ENCODE data around the gene THSD7A.
A peak's percentile ranks its signal among the peaks of the same experiment; 100 is the strongest.

THSD7A gene

DNA sequence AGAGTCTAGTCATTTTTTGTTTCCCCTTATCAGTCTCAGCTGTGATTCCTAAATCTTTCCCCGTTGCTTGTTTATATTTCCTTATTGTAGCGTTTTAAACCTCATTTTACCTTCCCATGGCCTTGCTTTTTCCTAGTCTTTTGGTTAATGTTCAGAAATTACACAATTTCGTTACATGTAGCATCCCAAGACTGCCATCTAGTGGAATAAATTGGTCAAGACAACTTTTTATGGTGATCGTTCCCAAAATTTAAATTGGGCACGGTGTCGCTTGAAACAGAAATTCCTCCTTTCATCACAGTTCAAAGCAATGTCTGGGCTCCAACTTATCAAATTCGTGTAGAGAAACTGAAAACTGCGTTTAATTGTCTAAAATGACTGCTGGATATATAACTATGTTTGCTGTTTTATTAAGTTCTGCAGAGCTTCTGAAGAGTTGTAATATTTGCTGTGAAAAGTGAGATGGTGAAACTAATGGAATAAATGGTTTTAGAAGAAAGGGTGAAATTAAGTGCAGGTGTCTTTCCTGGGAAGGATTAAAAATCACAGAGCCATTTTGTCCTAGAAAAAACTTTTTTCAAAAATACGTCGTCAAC lies 488.1 kb downstream of the THSD7A start:
- H3K27ac ChIP-seq (ENCODE audit: low read length), result no peak overlapping the region
- H3K4me3 ChIP-seq (ENCODE audit: low read length), result no peak overlapping the region
- no peaks in the 10 kb centered on the region for H3K36me3 ChIP-seq (ENCODE audit: control insufficient read depth, insufficient read depth, low read length)
- no peaks in the 10 kb centered on the region for H3K27me3 ChIP-seq (ENCODE audit: control insufficient read depth, insufficient read depth, low read length)
- no CpG with 5 or more reads among the region's 10 CpGs for WGBS (ENCODE audit: insufficient coverage, insufficient read length)
- H3K4me1 ChIP-seq (ENCODE audit: control insufficient read depth, insufficient read depth, low read length), result no peaks in the 10 kb centered on the region
- no peaks in the 10 kb centered on the region for H3K9me3 ChIP-seq (ENCODE audit: control insufficient read depth, insufficient read depth, low read length)
- peak; percentile 31 for DNase-seq (ENCODE audit: low read depth, low spot score)

DNA sequence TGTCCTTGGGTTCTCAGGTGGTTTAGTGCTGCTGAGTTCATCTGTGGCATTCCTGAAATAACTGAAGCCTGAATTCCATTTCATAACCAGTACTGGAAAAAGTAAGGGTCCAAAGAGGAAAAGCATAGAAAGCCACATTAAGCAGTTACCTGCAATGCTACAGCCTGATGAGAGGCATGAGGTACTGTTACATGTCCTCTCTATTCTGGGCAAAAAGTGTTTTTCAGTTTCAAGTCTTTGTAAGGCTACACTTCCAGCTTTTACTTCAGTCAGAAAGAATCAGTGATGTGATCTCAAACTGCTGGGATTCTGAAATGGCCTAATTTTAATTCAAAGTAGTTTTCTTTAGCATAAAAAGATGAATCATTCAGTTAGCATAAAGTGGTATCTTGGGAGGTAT lies 488.9 kb downstream of the THSD7A start:
- Histone ChIP-seq H3K9me3 (ENCODE audit: control insufficient read depth, insufficient read depth, low read length) (no peaks in the 10 kb centered on the region), H3K27ac (ENCODE audit: low read length) (no peak overlapping the region), H3K36me3 (ENCODE audit: control insufficient read depth, insufficient read depth, low read length) (no peaks in the 10 kb centered on the region), H3K27me3 (ENCODE audit: control insufficient read depth, insufficient read depth, low read length) (no peaks in the 10 kb centered on the region), H3K4me1 (ENCODE audit: control insufficient read depth, insufficient read depth, low read length) (no peaks in the 10 kb centered on the region), H3K4me3 (ENCODE audit: low read length) (no peak overlapping the region)
- no peak for DNase-seq (ENCODE audit: low read depth, low spot score)

DNA sequence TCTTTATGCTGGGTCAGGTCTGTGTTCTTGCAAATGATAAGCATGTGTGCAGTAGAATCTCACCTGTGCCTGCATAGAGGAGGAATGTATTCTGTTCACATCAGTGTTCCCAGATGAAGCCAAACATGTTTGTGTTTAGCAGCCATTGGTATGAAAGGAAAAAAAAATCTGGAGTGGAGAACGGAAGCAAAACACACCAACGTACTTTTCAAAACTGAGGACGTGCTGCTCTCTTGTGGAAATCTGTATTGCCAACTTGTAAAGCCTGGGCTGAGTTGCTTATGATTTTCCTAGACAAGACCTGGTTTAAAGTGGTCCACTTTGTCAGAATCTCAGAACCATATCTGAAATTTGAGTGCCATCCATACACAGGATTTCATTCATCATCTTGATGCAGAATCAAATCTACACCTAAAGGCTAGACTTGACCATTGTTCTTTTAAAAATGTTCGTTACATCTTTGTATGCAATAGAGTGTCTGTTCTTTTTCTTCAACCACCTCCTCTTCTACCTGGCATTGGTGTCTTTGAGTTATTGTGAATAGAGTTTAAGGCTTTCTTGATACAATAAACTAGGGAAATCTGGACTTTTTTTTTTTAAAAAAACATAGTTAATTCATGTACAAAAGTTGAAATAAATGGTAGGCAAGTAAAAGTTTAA lies 490.6 kb downstream of the THSD7A start:
- Histone ChIP-seq H3K27me3 (ENCODE audit: control insufficient read depth, insufficient read depth, low read length) (no peaks in the 10 kb centered on the region), H3K27ac (ENCODE audit: low read length) (no peak overlapping the region), H3K9me3 (ENCODE audit: control insufficient read depth, insufficient read depth, low read length) (no peaks in the 10 kb centered on the region), H3K4me1 (ENCODE audit: control insufficient read depth, insufficient read depth, low read length) (no peaks in the 10 kb centered on the region), H3K36me3 (ENCODE audit: control insufficient read depth, insufficient read depth, low read length) (no peaks in the 10 kb centered on the region), H3K4me3 (ENCODE audit: low read length) (no peak overlapping the region)
- no CpG with 5 or more reads among the region's 4 CpGs for WGBS (ENCODE audit: insufficient coverage, insufficient read length)
- DNase-seq (ENCODE audit: low read depth, low spot score), result no peak

DNA sequence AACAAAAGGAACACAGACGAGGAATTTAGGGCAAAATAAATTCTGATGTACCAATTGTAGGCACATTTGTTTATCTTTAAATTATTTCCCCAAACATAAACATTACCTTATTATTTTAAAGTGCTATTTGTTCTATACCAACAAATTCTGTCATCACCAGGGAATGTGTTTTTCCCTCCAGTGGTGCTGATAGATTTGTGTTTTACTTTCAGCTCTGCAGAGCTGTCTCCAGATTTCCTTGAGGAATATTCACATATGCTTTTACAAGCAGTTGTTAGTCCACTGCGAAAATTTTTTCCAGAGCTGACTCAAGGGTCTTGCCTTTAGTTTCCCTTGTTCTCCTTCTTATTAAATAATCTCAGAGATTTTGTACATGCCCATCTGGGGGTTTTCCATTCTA lies 495.6 kb downstream of the THSD7A start:
- Histone ChIP-seq H3K9me3 (ENCODE audit: control insufficient read depth, insufficient read depth, low read length) (no peaks in the 10 kb centered on the region), H3K27ac (ENCODE audit: low read length) (no peak overlapping the region)

DNA sequence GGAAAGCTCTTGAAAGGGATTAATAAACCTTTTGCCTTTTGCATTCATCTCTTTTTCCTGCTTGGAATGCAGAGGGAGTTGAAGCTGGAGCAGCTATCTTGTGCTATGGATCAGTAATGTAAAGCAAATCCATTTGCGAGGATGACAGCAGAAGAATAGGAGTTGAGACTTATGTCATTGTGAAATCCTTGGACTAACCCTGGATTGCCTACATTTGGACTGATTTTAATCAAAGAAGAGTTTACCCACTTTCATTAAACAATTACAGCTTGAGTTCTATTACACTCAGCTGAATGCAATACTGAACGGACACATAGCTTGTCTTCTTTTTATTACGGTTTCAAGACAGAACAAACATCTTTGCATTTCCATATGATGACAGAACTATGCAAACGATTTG lies 496.1 kb downstream of the THSD7A start:
- Histone ChIP-seq H3K4me3 (ENCODE audit: low read length) (no peak overlapping the region), H3K27me3 (ENCODE audit: control insufficient read depth, insufficient read depth, low read length) (no peaks in the 10 kb centered on the region), H3K4me1 (ENCODE audit: control insufficient read depth, insufficient read depth, low read length) (no peaks in the 10 kb centered on the region), H3K9me3 (ENCODE audit: control insufficient read depth, insufficient read depth, low read length) (no peaks in the 10 kb centered on the region), H3K27ac (ENCODE audit: low read length) (no peak overlapping the region), H3K36me3 (ENCODE audit: control insufficient read depth, insufficient read depth, low read length) (no peaks in the 10 kb centered on the region)
- DNase-seq (ENCODE audit: low read depth, low spot score), result no peak
- WGBS (ENCODE audit: insufficient coverage, insufficient read length), result no CpG with 5 or more reads among the region's 4 CpGs

More for the DNA sequence above, 495.6 kb downstream of the THSD7A start:
- WGBS (ENCODE audit: insufficient coverage, insufficient read length), result no CpG with 5 or more reads among the region's 2 CpGs
- H3K4me3 ChIP-seq (ENCODE audit: low read length), result no peak overlapping the region
- H3K4me1 ChIP-seq (ENCODE audit: control insufficient read depth, insufficient read depth, low read length), result no peaks in the 10 kb centered on the region
- DNase-seq (ENCODE audit: low read depth, low spot score), result no peak
- H3K36me3 ChIP-seq (ENCODE audit: control insufficient read depth, insufficient read depth, low read length), result no peaks in the 10 kb centered on the region
- H3K27me3 ChIP-seq (ENCODE audit: control insufficient read depth, insufficient read depth, low read length), result no peaks in the 10 kb centered on the region

DNA sequence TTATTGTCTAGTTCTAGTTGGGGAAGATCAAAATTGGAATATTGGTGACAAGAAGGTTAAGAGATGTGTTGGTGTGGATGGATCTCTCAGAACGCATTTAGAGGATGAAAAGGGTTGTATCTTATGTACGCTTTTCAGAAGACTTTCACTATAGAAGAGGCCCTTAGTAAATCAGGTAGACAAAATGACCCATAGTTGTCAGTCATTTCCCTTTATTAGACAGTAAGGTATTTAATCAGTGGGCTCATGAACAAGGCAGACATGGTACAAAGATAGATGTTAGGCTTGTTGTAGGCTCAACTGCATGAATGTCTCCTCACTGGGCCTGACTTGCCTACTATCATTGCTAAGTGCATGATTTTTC lies 499.2 kb downstream of the THSD7A start:
- no peak for DNase-seq (ENCODE audit: low read depth, low spot score)
- WGBS (ENCODE audit: insufficient coverage, insufficient read length), result no CpG with 5 or more reads among the region's 2 CpGs

DNA sequence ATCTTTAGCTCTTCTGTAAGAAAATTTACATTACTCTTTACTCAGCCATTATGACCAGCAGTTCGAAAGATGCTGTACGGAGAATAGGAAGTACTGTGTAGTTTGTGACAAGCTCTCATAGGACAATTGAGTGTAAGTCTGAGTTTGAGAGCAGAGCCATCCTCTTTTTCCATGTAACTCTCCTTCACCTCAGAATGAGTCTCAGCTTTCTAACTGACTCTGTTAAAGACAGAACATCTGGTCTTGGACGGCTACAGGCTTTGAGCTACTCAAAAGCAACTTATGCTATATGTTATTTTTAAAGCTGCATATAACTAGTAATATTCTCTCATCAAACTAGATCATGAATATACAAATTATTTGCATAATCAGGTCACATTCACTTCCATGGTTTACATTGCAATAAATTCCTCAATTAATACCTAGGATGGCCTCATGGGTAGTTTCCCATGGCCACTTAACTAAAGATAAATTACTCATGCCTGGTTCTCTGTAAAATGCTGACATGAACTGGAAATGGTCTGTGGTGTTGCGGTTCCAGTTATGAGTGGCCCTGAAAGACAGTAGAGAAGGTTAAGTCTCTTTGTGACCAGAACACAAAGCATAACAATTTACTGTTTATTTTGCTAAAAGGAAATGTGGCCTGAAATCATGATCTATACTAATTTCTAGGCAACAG lies 499.7 kb downstream of the THSD7A start:
- no peak for DNase-seq (ENCODE audit: low read depth, low spot score)
- WGBS (ENCODE audit: insufficient coverage, insufficient read length), result no CpG with 5 or more reads among the region's 4 CpGs
- H3K27me3 ChIP-seq (ENCODE audit: control insufficient read depth, insufficient read depth, low read length), result no peaks in the 10 kb centered on the region
- H3K9me3 ChIP-seq (ENCODE audit: control insufficient read depth, insufficient read depth, low read length), result no peaks in the 10 kb centered on the region
- H3K4me1 ChIP-seq (ENCODE audit: control insufficient read depth, insufficient read depth, low read length), result no peaks in the 10 kb centered on the region
- no peak overlapping the region for H3K27ac ChIP-seq (ENCODE audit: low read length)
- H3K4me3 ChIP-seq (ENCODE audit: low read length), result no peak overlapping the region
- no peaks in the 10 kb centered on the region for H3K36me3 ChIP-seq (ENCODE audit: control insufficient read depth, insufficient read depth, low read length)

More for the DNA sequence above, 499.2 kb downstream of the THSD7A start:
- Histone ChIP-seq H3K27me3 (ENCODE audit: control insufficient read depth, insufficient read depth, low read length) (no peaks in the 10 kb centered on the region), H3K4me3 (ENCODE audit: low read length) (no peak overlapping the region), H3K36me3 (ENCODE audit: control insufficient read depth, insufficient read depth, low read length) (no peaks in the 10 kb centered on the region), H3K9me3 (ENCODE audit: control insufficient read depth, insufficient read depth, low read length) (no peaks in the 10 kb centered on the region), H3K4me1 (ENCODE audit: control insufficient read depth, insufficient read depth, low read length) (no peaks in the 10 kb centered on the region), H3K27ac (ENCODE audit: low read length) (no peak overlapping the region)

DNA sequence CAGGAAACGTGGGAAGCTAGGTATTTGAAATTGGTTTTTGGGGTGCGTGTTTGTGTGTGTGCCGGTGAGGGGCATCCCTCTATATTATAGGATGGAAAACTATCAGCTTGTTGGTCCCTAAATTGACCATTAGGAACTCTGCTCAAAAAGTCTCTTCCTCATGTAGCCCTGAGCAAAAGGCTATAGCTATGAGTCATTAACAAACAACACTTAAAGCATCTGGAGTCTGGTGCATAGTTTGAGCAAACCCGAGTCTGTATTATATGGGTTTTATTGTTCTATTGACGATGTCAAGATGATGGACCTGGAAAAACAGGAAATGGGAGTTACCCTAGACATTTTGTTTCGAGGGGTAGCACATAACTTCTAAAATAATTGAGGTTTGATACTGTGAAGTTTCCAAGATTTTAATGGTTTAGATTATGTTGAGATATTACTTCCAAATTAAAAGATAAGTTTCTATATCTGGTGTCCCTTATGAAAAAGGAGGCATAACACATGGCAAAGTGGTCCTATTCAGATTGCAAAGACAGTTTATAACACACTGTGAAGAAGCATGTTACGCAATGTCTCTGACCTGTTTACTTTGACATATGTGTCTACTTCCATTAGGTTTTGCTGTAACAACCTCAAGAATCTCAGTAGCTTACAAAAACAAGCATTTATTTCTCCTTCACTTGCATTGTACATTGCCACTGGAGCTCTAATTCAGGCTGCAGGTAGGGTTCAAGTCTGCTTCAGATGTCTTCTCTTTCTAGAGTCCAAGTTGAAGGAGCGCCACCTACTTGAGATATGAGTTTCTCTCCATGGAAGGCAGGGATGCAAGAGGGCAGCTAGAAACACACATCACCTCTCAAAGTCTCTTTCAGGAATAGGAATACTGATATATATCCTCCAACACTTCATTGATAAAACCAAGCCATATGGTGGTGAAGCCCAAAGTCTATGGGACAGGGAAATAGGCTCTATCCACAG lies 500.6 kb downstream of the THSD7A start:
- no peaks in the 10 kb centered on the region for H3K36me3 ChIP-seq (ENCODE audit: control insufficient read depth, insufficient read depth, low read length)
- no CpG with 5 or more reads among the region's 8 CpGs for WGBS (ENCODE audit: insufficient coverage, insufficient read length)
- H3K4me3 ChIP-seq (ENCODE audit: low read length), result no peak overlapping the region
- no peak for DNase-seq (ENCODE audit: low read depth, low spot score)
- H3K27ac ChIP-seq (ENCODE audit: low read length), result no peak overlapping the region
- H3K4me1 ChIP-seq (ENCODE audit: control insufficient read depth, insufficient read depth, low read length), result no peaks in the 10 kb centered on the region
- H3K9me3 ChIP-seq (ENCODE audit: control insufficient read depth, insufficient read depth, low read length), result no peaks in the 10 kb centered on the region
- H3K27me3 ChIP-seq (ENCODE audit: control insufficient read depth, insufficient read depth, low read length), result no peaks in the 10 kb centered on the region

DNA sequence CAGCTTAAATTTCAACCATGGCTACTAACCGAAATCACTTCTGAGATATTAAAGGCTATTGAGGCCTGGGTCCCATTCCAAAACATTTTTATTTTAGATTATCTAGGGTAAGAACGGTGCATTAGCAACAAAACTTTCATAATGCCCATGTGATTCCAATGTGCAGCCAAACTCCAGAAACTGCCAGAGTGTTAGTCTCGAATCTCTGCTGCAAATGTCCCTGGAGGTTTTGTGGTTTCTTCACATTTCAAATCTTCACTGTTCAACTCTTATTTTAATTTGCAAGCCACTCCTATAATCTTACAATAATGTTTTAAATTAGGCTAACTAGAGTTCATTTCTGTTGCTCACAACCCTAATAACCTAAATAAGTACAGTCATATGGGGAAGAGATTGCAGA lies 501.3 kb downstream of the THSD7A start:
- Histone ChIP-seq H3K27me3 (ENCODE audit: control insufficient read depth, insufficient read depth, low read length) (no peaks in the 10 kb centered on the region), H3K4me3 (ENCODE audit: low read length) (no peak overlapping the region), H3K4me1 (ENCODE audit: control insufficient read depth, insufficient read depth, low read length) (no peaks in the 10 kb centered on the region), H3K9me3 (ENCODE audit: control insufficient read depth, insufficient read depth, low read length) (no peaks in the 10 kb centered on the region), H3K27ac (ENCODE audit: low read length) (no peak overlapping the region), H3K36me3 (ENCODE audit: control insufficient read depth, insufficient read depth, low read length) (no peaks in the 10 kb centered on the region)
- DNase-seq (ENCODE audit: low read depth, low spot score), result no peak
- no CpG with 5 or more reads among the region's 3 CpGs for WGBS (ENCODE audit: insufficient coverage, insufficient read length)

DNA sequence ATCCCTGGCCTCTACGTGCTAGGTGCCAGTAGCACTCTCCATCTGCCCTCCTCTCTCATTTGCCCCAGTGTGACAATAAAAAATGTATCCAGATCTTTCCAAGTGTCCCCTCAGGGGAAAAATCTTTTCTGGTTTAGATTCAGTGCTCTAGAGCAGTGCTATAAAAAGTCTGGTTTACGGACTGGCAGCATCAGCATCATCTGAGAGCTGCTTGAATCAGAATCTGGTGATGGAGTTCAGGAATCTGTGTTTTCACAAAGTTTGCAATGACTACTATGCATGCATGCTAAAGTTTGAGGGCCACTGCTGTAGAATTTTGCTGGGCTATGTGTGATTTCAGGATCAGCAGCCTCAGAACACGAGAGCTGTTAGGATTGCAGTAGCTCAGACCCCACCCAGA lies 501.8 kb downstream of the THSD7A start:
- no peaks in the 10 kb centered on the region for H3K27me3 ChIP-seq (ENCODE audit: control insufficient read depth, insufficient read depth, low read length)
- H3K36me3 ChIP-seq (ENCODE audit: control insufficient read depth, insufficient read depth, low read length), result no peaks in the 10 kb centered on the region
- no CpG with 5 or more reads among the region's 3 CpGs for WGBS (ENCODE audit: insufficient coverage, insufficient read length)
- DNase-seq (ENCODE audit: low read depth, low spot score), result no peak
- H3K4me1 ChIP-seq (ENCODE audit: control insufficient read depth, insufficient read depth, low read length), result no peaks in the 10 kb centered on the region
- H3K27ac ChIP-seq (ENCODE audit: low read length), result no peak overlapping the region
- H3K9me3 ChIP-seq (ENCODE audit: control insufficient read depth, insufficient read depth, low read length), result no peaks in the 10 kb centered on the region
- H3K4me3 ChIP-seq (ENCODE audit: low read length), result no peak overlapping the region
